Endothelial cell of umbilical vein (primary cell): ENCODE data around the gene BTBD18.

ENCODE experiments used
- EZH2 ChIP-seq: IDR thresholded peaks from 2 replicates; pipeline ENCODE4 v1.6.1; 2012; ENCODE audit warnings: borderline replicate concordance, low read depth, mild to moderate bottlenecking, moderate library complexity, low read length, inconsistent platforms; ENCODE audit not compliant: severe bottlenecking
- GATA2 ChIP-seq: IDR thresholded peaks from 2 replicates; pipeline ENCODE4 v1.7.0; 2011; ENCODE audit warnings: low read depth, mild to moderate bottlenecking, moderate library complexity, mixed read lengths, low read length; ENCODE audit not compliant: insufficient read length, insufficient read depth
- JUN ChIP-seq: IDR thresholded peaks from 2 replicates; pipeline ENCODE4 v1.6.1; 2011; ENCODE audit warnings: borderline replicate concordance, low read depth; ENCODE audit not compliant: insufficient read length, insufficient read depth
- MAX ChIP-seq: IDR thresholded peaks from 2 replicates; pipeline ENCODE4 v1.6.1; 2011; ENCODE audit not compliant: insufficient read depth, insufficient read length
- MYC ChIP-seq: IDR thresholded peaks from one replicate; pipeline ENCODE4 v1.6.1; 2011; ENCODE audit warnings: mild to moderate bottlenecking, low read depth, low read length
- POLR2A ChIP-seq: IDR thresholded peaks from 2 replicates; pipeline ENCODE4 v1.6.1; 2012; ENCODE audit warnings: low read depth, mild to moderate bottlenecking, control low read depth, low read length
- POLR2AphosphoS5 ChIP-seq: IDR thresholded peaks from 2 replicates; pipeline ENCODE4 v1.6.1; 2012; ENCODE audit warnings: low read depth, mild to moderate bottlenecking, control low read depth, low read length, moderate library complexity; ENCODE audit not compliant: insufficient read depth
- TF ChIP-seq, protein P1 (sequence below), 2 donors: IDR thresholded peaks; 1 replicate in 1 of 2; 2 replicates in 1 of 2; pipeline ENCODE4 v1.5.1; 2011; ENCODE audit warnings: low read length in 2 of 2, mild to moderate bottlenecking in 2 of 2, moderate library complexity in 2 of 2, control low read depth in 1 of 2, inconsistent platforms in 1 of 2, low read depth in 1 of 2; ENCODE audit not compliant: insufficient read depth in 1 of 2; ENCODE audit errors: extremely low read depth in 1 of 2

- TF ChIP-seq EZH2: no peak
- TF ChIP-seq POLR2AphosphoS5: no peak
- TF ChIP-seq, protein P1, sequence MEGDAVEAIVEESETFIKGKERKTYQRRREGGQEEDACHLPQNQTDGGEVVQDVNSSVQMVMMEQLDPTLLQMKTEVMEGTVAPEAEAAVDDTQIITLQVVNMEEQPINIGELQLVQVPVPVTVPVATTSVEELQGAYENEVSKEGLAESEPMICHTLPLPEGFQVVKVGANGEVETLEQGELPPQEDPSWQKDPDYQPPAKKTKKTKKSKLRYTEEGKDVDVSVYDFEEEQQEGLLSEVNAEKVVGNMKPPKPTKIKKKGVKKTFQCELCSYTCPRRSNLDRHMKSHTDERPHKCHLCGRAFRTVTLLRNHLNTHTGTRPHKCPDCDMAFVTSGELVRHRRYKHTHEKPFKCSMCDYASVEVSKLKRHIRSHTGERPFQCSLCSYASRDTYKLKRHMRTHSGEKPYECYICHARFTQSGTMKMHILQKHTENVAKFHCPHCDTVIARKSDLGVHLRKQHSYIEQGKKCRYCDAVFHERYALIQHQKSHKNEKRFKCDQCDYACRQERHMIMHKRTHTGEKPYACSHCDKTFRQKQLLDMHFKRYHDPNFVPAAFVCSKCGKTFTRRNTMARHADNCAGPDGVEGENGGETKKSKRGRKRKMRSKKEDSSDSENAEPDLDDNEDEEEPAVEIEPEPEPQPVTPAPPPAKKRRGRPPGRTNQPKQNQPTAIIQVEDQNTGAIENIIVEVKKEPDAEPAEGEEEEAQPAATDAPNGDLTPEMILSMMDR (IDR thresholded peaks at IDR 0.05; ENCODE audit: extremely low read depth in 1 of 2, insufficient read depth in 1 of 2, low read depth in 1 of 2, low read length in 2 of 2): no peak
- TF ChIP-seq POLR2A: no peak
- no peak for TF ChIP-seq GATA2
- no peak for TF ChIP-seq JUN
- TF ChIP-seq MAX: no peak
- no peak for TF ChIP-seq MYC
Measured at GRCh38 chr11:57744357-57744756, 7.3 kb downstream of the BTBD18 start.
